ENCODE results near the gene CYP27B1. TPM values are rescaled to one million over a fixed set of nuclear protein-coding genes. Genes with fewer than 3 reads are reported as not detected.

Gene CYP27B1
- total and polyA plus RNA-seq, 4 donors, result 0.05 to 1.6 (median 0.17) TPM

DNA sequence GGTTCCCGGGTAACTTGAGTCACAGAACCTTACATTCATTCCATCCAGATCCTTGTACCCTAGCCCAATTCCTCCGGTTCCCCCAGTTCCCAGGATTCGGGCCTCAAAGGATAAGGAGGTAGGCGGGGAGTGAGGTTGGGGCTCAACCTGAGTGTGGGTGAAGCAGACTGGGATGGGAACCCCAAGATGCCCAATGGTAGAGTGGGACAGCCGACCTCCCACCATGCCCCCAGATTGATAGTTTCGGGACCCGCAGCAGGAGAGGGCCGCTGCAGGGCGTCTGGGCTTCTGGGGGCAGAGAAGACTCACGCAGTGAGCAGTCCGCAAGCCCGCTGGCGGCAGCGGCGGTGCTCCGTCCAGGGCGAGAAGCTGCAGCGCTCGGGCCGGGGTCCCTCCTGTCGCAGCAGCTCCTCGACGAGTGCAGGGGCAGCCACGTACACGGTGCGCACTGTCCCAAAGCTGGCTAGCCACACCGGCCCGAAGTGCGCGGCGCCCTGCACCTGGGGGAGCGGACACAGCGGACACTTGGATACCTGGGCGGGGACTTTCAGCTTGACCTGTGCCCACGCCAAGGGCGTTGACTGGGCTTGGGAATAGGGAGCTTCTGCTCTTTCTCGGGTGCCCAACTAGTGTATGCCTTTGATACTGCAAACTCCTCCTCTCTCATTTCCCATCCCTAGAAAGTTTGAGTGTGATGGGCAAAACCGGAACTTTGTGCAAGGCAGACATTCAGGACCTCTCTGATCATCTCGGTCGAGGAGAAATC lies 997 bp downstream of the CYP27B1 start:
- TF ChIP-seq RAD21 (IDR thresholded peaks at IDR 0.05) (no peak), FOXA2 (IDR thresholded peaks at IDR 0.05) (no peak), FOXA1 (IDR thresholded peaks at IDR 0.05) (no peak), JUND (IDR thresholded peaks at IDR 0.05) (no peak), SP1 (IDR thresholded peaks at IDR 0.05) (no peak), HNF4A (conservative IDR thresholded peaks at IDR 0.05) (no peak), RXRA (IDR thresholded peaks at IDR 0.05) (no peak), TAF1 (conservative IDR thresholded peaks at IDR 0.05) (no peak), EGR1 (IDR thresholded peaks at IDR 0.05; ENCODE audit: low read depth in 2 of 2) (no peak), GABPA (IDR thresholded peaks at IDR 0.05 in 1 of 2, conservative IDR thresholded peaks at IDR 0.05 in 1 of 2) (no peak), NR2F2 (IDR thresholded peaks at IDR 0.05) (no peak), YY1 (IDR thresholded peaks at IDR 0.05) (no peak)
- TF ChIP-seq, protein P1, sequence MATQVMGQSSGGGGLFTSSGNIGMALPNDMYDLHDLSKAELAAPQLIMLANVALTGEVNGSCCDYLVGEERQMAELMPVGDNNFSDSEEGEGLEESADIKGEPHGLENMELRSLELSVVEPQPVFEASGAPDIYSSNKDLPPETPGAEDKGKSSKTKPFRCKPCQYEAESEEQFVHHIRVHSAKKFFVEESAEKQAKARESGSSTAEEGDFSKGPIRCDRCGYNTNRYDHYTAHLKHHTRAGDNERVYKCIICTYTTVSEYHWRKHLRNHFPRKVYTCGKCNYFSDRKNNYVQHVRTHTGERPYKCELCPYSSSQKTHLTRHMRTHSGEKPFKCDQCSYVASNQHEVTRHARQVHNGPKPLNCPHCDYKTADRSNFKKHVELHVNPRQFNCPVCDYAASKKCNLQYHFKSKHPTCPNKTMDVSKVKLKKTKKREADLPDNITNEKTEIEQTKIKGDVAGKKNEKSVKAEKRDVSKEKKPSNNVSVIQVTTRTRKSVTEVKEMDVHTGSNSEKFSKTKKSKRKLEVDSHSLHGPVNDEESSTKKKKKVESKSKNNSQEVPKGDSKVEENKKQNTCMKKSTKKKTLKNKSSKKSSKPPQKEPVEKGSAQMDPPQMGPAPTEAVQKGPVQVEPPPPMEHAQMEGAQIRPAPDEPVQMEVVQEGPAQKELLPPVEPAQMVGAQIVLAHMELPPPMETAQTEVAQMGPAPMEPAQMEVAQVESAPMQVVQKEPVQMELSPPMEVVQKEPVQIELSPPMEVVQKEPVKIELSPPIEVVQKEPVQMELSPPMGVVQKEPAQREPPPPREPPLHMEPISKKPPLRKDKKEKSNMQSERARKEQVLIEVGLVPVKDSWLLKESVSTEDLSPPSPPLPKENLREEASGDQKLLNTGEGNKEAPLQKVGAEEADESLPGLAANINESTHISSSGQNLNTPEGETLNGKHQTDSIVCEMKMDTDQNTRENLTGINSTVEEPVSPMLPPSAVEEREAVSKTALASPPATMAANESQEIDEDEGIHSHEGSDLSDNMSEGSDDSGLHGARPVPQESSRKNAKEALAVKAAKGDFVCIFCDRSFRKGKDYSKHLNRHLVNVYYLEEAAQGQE (IDR thresholded peaks at IDR 0.05), result no peak
- TF ChIP-seq, protein P2, sequence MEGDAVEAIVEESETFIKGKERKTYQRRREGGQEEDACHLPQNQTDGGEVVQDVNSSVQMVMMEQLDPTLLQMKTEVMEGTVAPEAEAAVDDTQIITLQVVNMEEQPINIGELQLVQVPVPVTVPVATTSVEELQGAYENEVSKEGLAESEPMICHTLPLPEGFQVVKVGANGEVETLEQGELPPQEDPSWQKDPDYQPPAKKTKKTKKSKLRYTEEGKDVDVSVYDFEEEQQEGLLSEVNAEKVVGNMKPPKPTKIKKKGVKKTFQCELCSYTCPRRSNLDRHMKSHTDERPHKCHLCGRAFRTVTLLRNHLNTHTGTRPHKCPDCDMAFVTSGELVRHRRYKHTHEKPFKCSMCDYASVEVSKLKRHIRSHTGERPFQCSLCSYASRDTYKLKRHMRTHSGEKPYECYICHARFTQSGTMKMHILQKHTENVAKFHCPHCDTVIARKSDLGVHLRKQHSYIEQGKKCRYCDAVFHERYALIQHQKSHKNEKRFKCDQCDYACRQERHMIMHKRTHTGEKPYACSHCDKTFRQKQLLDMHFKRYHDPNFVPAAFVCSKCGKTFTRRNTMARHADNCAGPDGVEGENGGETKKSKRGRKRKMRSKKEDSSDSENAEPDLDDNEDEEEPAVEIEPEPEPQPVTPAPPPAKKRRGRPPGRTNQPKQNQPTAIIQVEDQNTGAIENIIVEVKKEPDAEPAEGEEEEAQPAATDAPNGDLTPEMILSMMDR (IDR thresholded peaks at IDR 0.05; ENCODE audit: low read depth, low read length, missing input control), result no peak
- TF ChIP-seq, protein P3, sequence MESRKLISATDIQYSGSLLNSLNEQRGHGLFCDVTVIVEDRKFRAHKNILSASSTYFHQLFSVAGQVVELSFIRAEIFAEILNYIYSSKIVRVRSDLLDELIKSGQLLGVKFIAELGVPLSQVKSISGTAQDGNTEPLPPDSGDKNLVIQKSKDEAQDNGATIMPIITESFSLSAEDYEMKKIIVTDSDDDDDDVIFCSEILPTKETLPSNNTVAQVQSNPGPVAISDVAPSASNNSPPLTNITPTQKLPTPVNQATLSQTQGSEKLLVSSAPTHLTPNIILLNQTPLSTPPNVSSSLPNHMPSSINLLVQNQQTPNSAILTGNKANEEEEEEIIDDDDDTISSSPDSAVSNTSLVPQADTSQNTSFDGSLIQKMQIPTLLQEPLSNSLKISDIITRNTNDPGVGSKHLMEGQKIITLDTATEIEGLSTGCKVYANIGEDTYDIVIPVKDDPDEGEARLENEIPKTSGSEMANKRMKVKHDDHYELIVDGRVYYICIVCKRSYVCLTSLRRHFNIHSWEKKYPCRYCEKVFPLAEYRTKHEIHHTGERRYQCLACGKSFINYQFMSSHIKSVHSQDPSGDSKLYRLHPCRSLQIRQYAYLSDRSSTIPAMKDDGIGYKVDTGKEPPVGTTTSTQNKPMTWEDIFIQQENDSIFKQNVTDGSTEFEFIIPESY (IDR thresholded peaks at IDR 0.05), result no peak
- TF ChIP-seq, protein P4, sequence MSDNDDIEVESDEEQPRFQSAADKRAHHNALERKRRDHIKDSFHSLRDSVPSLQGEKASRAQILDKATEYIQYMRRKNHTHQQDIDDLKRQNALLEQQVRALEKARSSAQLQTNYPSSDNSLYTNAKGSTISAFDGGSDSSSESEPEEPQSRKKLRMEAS (IDR thresholded peaks at IDR 0.05), result no peak
- Histone ChIP-seq H3K9ac (ENCODE audit: low read depth in 1 of 2, low read length in 2 of 2) (no peak overlapping the region), H3K4me3 (ENCODE audit: low read depth in 1 of 3, low read length in 3 of 3) (peak overlapping the region in 1 of 3 donors; percentile 42), H3K4me1 (ENCODE audit: control insufficient read depth in 4 of 4, insufficient read depth in 4 of 4, low read length in 3 of 4) (peaks cover 6 to 30% (median 21%) of the 10 kb centered on the region in 4 donors), H3K27me3 (ENCODE audit: control insufficient read depth in 4 of 4, insufficient read depth in 4 of 4, low read length in 3 of 4) (peaks cover 0 to 14% (median 6%) of the 10 kb centered on the region in 4 donors), H3K9me3 (ENCODE audit: control insufficient read depth in 4 of 4, low read length in 3 of 4) (no peaks in the 10 kb centered on the region), H3K36me3 (ENCODE audit: control insufficient read depth in 4 of 4, insufficient read depth in 3 of 4, low read depth in 1 of 4, low read length in 3 of 4) (peaks cover 8 to 19% (median 13%) of the 10 kb centered on the region in 4 donors), H3K27ac (ENCODE audit: low read depth in 1 of 2, low read length in 2 of 2) (no peak overlapping the region)
- 5% methylated on average over 40 of the region's 40 CpGs for WGBS
- DNase-seq (ENCODE audit: low spot score), result no peak

Measured in liver (tissue), 9 donors.